Vagina (tissue), 2 donors: Measurements from ENCODE around the gene ERC2.

ENCODE experiments used
- POLR2A ChIP-seq, 2 donors: fragments of 450-650 bp; IDR thresholded peaks; one replicate each; pipeline ENCODE4 v1.6.1; 2017; ENCODE audit warnings: antibody characterized with exemption in 2 of 2, mild to moderate bottlenecking in 2 of 2, moderate library complexity in 2 of 2
- TF ChIP-seq, protein P1 (sequence below), 3 experiments: fragments of 450-650 bp in 2 of 3; fragments of 200-600 bp in 1 of 3; sonication (generic) in 1 of 3; IDR thresholded peaks; one replicate each; pipeline ENCODE4 v1.5.1; 2017 to 2019; ENCODE audit warnings: antibody characterized with exemption in 3 of 3, mild to moderate bottlenecking in 2 of 3, moderate library complexity in 2 of 3

DNA sequence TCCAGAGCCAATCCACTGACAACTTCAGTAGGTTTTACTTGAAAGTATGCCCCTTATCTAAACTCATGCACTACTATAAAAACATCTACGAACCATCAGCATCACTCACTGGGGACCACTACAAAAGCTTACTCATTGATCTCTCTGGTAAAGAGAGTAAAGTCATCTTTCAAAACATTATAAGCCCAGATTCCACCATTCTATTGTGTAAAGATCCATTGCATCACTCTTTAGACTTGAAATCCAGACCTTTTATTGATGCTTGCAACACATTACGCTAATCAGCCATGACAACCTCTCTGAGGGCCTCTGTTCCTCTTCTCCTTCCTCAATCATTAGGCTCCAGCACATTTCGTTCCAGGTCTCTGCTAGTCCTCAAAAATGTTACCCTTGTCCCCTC is 732.3 kb downstream of the ERC2 start:
- TF ChIP-seq, protein P1, sequence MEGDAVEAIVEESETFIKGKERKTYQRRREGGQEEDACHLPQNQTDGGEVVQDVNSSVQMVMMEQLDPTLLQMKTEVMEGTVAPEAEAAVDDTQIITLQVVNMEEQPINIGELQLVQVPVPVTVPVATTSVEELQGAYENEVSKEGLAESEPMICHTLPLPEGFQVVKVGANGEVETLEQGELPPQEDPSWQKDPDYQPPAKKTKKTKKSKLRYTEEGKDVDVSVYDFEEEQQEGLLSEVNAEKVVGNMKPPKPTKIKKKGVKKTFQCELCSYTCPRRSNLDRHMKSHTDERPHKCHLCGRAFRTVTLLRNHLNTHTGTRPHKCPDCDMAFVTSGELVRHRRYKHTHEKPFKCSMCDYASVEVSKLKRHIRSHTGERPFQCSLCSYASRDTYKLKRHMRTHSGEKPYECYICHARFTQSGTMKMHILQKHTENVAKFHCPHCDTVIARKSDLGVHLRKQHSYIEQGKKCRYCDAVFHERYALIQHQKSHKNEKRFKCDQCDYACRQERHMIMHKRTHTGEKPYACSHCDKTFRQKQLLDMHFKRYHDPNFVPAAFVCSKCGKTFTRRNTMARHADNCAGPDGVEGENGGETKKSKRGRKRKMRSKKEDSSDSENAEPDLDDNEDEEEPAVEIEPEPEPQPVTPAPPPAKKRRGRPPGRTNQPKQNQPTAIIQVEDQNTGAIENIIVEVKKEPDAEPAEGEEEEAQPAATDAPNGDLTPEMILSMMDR (IDR thresholded peaks at IDR 0.05) = no peak
- TF ChIP-seq POLR2A (IDR thresholded peaks at IDR 0.05) = no peak
